NCI-H526 (cell line): ENCODE data around the gene SLC38A2.

ENCODE experiments used
- DNase-seq, 2 experiments: peaks; one replicate each; lab custom pipeline; 2025; lab: John Stamatoyannopoulos, UW

Gene SLC38A2

DNA sequence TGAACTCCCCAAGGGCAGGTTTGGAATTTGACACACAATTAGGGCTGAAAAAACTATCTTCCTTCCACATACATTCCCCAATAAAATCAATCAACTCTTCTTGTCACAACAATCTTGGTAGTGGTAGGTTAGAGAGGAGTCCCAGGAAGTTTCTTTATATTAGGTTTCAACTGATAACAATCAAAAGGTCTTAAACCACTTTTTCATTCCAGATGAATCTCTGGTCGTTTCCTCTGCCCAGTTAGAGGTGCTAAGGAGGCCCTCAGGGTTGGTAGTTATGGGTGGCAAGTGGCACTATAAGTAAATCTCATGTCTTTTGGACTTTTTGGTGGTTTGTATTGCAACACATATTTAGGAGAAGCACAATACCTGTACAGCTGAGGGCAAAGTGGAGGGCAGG is 1.7 kb upstream of the SLC38A2 start:
- no peak for DNase-seq

DNA sequence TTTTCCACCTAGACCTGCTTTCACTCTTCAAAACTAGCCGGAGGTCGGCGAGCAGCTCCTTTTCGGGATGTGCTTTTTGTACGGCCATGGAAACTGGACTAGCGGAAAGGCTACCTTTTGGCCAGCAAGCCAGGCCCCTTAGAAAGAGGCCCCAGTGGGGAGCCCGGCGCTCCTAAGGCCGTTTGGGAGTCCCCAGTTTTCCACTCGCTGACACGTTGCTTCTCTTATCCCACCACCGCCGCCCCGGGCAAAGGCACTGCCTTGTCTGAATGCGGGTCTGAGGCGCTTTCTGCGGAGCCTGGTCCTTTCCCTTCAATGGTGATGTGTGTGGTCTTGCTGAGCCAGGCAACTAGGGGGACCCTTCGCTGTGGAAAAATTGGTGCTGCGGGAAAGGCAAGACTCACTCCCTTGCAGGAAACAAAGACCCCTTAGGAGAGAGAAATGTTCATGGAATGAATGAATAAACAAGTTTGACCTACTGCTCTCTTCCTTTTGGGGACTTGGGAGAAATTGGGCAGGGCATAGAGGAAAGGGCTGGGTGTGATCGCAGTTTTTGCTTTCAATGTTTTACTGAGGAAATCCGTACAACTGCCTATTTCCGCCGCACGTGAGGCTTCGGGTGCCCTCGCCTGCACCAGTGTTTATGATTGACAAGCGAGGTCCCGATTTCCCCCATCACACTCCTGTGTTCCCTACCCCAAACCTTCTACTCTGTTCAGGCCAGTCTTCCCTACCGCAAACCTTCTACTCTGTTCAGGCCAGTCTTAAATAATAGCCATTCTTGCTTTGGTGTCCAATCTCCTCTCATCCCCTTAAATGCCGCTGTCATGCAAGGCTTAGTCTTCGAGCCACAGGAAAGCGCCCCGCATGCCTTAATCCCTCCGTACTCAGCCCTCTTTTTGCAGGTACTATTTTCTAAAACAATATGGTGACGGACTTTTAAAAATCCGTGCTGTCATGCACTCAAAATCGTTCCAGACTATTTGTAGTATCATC is 1.0 kb upstream of the SLC38A2 start:
- peak; percentile 10 to 59 for DNase-seq

DNA sequence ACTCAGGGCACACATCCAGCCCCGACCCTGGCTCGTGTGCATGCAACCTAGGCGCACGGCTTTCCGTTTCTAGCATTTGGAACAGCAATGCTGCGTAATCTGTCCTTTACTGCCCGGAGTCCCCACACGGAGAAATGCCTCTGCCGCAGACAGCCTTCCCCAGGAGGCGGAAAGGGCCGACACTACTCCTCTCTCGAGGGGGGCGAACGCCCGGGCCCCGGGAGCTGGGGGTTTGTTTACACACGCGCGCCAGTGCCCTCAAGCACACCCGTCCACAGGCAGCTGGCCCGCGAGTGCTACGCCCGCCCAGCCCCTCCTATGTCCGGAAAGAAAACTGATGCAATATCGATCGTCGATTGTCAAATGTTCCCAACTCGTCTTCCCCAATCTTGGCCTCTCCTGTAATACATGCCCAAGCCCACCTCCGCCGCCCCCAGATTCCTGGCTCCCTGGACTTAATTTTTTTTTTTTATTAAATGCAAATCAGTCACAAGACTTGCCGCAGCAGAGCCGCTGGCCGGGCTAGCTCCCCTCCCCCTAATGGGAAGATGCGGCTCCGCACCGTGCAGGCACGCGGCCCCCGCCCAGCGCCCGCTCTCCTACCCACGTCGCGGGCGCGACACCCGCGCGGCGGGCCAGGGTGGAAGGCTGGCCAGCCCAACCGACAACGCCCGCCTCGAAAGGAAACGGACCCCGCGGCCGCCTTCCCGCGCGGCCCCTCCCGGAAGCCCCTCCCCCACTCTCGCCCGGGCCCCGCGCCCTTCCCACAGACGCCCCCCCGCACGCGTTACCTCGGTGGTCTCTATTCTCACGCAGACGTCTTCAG is 642 bp downstream of the SLC38A2 start:
- peak; percentile 41 to 81 for DNase-seq

DNA sequence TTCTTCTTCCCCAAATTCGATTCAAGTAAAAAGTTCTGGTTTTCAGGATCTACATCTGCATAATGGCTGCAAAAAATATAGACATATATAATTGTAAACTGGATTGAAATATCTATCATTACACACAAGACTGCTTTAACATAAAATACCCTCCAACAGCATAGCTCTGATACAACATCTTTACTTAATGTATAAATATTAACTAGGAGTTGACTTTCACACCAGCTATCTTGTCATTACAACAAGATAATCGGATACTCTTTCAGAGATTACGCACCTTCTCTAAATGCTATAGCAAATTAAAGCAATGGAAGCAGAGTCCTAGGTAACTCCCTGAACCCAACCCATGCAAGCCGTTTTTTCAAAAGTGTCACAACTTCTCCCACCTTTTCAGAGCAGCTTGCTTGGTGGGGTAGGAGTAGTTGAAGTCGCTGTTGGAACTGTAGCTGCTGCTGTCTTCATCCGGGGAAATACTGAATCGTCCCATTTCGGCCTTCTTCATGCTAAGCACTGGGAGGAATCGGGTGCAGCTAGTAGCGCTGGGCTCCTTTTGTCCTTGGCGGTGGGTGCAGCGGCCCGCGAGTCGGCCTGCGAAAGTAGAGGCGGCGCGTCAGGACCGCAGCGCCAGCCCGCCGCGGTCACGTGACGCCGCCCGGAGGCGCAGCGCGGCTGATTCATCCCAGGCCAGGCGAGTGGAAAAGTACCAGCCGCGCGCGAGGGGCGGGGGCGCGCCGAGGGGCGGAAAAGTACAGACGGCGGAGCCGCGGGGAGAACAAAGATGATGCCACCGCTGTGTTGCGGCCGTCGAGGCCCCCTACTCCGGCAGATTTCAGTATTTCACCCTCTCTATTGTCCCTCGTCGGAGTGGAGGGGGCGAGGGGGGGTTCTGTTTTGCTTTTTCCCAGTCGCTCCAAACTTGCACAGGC is 1.5 kb downstream of the SLC38A2 start:
- DNase-seq = peak; percentile 60 to 94

DNA sequence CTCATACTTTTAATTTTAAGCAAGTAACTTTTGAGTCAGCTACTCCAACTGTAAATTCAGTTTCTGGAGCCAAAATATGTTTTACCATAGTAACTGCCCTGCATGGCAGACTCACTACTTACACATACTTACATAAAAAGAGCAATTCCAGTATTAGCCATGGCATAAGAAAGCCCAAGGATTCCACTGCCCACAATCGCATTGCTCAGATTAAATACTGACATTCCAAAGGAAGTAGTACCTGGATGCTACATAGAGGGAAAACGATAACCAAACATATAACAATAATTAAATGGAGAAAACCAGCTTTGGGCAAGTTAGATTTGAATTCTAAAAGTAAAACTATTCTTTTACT is 2.2 kb downstream of the SLC38A2 start:
- no peak for DNase-seq

DNA sequence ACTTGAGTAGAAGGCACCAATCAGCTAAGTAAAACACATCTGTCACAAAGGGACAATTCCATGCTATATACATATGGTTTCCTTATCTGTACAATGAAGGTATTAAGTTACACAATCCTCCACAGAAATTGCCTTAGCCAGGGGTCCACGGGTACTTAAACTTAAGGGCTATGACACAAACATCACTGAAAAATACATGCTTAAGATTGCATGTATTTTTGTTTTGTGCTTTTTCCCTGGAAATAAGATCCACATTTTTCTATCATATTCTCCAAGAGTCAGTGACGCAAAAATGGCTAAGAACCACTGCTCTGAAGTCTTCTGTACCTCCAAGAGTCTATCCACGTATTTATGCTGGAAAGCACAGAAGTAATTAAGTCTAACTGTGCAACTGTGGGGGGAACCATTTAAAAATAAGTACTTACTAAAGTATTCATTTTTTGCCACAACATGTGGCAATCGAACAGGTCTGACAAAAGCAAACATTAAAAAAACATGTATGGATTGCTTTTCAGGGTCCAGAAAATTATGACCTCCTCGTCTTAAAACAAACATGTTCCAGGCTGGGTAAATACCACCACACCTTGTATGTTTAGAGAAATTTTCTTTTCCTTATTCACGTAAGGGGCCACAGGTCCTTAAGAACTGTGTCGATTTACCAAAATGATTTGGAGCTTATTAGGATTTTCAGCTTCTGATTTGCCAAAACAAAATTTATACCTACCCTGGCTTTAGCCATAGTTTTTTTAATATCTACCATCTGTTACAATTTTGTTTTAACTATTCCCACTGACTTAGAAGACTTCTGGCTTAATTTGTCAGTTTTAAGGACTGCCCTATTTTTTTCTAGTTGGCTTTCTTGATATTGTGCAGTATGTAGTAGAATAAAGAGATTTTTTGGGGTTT is 2.8 kb downstream of the SLC38A2 start:
- DNase-seq = no peak

DNA sequence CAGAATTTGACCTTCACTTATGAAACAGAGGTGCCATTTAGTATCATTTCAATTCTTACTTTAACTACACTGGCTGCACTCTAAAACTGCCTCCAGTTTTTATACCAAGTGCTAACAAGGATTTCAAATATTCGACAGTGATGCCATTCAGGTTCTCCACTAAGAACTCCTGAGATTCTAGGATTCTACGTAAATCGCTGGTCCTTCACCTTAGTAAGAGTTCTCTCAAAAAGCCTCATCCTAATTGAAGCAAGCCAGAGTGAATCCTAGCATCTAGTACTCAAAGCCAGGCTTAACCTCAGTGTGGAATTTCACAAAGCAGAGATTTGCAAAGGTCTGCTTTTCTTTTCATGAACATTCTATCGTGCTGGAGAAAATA is 3.5 kb downstream of the SLC38A2 start:
- DNase-seq = no peak

DNA sequence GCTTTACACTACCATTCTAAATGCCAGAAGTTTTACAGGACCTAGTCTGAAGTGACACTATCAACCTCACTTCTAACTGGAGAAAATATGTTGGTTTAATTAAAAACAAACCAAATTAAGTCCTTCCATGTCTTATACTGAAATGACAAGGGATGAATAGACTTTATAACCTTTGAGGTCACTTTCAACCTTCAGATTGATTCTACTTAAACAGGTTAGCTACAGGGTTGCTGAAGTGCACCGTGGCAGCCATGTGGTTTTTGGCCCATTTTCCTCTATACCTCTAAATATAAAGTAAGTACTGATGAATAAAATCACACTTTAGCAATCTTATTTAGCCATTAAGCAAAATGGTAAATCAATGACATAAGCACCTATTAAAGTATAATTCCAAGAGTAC is 3.9 kb downstream of the SLC38A2 start:
- DNase-seq = no peak

DNA sequence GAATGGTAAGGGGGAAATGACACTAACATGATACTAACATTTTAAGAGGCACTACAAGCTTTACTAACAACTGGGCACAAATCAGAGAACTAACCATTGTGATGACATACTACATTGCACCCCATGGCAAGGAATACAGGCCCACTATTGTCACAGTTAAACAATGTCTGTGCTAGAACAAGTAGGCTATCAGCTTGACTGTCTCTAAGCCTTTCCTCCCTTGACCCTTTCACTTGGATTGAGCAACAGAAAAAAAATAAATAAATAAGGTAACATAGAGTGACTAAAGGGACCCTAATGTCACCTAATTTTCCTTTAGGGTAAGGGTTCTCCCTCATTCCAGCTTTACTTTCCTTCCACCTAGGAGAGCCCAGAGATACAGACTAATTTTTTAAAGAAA is 4.4 kb downstream of the SLC38A2 start:
- DNase-seq = no peak

DNA sequence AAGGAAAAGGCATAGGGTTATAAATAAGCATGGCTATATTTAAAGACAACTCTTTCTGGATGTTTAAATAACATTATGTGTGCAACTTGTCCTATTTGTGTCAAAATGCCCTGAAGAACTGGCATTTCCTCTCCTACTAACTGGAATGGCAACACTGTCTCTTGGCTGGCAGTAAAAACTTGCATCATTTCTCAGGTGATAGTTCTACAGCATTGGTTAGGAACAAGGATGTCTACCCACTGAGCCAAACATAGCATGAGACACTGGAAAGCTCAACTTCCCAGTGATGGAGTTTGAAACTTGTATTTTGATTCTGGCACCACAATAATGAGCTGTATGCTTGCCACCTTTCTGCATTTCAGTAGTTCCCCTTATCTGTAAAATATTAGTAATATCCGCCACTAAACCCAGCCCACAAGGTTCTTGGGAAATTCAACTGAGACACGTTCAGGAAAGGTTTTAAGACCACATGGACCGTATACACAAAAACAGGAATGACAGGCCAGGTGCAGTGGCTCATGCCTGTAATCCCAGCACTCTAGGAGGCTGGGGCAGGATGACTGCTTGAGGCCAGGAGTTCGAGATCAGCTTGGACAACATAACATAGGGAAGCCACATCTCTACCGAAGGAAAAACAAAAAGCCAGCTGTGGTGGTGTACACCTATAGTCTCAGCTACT is 5.1 kb downstream of the SLC38A2 start:
- DNase-seq = no peak

DNA sequence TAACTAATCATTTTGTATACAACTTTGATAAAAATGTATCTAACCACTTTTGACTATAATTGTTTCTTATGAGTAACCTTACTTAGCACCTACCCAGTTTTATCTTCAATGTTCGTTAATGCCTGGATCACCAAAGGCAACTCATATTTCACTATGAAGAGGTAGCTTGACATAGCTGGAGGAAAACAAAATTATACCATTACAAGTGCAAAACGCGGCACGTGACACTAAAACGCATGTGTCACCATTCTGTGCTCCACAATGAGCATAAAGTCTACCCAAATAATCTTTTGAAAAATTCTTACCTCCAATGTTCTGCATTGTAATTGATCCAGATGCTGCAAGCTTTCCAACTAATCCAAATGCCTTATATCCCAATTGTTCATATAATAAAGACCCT is 5.8 kb downstream of the SLC38A2 start:
- DNase-seq = no peak

DNA sequence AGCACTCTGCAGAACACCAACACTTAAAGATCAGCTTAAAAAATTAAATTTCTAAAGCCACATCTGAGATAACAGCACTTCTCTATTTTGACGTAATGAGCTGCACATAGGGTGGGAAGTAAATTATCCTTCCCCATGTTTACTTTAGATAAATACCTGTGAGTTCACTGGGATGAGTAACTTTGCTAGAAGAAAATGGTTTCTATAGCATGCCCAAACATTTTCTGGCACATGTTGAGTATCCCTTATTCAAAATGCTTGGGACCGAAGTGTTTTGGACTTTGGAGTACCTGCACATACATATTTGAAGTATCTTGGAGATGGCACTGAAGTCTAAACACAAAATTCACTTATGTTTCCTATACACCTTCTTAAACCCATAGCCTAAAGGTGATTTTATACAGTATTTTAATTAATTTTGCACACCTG is 6.6 kb downstream of the SLC38A2 start:
- no peak for DNase-seq

DNA sequence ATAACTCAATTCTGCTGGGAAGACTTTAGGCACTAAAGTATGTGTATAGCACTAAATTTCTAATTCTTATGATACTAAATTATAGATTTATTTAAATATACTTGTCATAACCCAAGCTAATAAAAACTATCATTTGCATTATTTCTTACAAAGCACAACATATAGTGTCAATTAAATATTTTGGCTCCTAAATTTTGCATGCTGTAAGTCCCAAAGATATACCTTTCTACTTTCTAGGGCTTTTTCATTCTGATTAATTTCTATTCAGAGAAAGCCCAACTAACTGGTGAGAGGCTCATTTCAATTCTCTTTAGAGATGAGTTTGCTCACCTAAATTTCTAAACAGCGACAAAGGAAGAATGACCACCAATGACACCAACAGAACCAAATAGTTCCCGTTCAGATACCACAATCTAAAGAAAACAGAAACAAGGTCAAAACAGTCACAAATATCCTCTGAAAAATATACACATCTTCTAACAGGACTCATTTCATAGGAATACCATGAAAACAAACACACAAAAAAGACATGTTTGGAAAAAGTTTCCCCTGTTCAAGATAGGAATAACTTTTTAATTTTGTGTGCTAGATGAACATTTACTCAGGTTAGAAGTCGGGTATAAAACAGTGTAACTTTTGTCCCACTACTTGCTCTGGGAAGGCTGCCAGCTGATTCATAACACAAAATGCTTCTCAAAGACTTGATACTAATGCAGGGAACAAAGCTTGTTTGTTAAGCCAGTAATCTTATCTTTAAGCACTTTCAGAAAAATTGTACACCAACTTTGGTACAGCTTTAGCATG is 7.6 kb downstream of the SLC38A2 start:
- DNase-seq = no peak

DNA sequence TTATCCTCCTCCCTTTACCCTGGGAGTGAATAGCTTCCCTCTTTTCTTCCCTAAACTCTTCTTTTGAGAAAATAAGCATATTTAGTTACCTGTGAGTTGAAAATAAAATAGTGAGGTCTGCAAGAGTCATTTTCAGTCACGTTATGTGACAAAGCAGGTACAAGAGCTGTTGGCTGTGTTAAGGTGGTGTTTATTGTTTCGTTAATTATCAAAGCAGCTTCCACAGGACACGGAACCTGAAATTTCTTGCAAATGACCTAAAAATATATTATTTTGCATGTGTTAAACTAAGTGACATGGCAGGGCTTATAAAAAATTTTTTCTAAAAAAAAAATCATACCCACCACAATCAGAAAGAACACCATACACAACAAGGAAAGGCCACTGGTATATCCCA is 8.3 kb downstream of the SLC38A2 start:
- no peak for DNase-seq

DNA sequence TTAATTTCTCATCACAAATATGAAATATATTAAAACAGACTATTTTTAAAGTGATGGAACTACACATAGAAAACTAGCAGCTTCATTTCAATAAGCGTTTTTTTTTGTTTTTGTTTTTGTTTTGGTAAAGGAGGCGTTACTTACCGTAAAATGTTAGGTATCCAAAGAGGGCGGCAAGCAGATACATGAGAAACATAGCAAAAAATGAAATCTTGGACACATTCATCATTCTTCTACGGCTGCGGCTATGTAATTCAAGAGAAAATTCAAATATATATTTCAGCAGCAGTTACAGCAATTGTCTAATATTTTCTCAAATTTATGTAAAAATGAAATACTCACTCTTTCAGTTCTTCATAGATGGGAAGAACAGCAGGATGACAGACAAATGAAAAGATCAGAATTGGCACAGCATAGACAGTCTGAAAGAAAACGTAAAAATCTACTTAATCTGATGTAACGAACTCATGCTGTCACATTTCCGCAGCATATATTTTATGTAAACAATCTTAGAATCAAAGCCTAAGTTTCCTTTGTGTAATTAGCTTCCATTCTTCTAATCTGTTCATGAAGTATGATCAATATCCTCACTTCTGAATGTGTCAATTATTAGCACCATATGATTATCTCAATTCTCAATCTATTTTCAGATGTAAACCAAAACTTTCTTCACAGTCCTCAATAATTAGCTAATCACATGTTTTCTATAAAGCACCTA is 8.8 kb downstream of the SLC38A2 start:
- DNase-seq = no peak

DNA sequence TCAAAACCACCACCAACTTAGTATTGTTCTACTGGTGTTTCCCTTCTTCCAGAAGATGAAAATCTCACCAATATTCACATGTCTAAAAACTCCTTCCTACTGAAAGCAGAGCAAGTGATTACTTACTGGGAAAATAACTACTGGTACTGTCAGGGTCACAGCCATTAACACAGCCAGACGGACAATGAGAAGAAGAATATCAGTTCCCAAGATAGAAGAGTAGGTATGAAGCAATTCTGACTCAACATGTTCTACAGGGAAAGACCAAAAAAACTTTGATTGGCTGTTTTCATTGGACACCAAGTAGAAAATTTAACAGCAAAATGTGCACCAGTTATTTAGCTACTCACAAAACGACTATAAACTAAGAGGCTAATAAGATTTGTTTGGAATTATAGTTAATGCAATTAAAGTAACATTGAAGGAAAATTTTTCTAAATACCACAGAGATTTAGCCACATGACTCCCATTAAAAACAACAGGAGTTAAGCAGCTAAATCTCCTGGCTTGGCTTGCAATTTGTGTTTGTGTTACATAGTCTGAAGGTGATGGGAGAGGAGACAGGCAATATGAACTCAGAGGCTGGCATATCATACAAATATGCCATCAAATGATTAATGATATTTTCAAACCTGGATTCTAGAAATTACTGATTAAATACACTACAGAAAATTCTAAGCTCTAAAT is 9.5 kb downstream of the SLC38A2 start:
- no peak for DNase-seq

DNA sequence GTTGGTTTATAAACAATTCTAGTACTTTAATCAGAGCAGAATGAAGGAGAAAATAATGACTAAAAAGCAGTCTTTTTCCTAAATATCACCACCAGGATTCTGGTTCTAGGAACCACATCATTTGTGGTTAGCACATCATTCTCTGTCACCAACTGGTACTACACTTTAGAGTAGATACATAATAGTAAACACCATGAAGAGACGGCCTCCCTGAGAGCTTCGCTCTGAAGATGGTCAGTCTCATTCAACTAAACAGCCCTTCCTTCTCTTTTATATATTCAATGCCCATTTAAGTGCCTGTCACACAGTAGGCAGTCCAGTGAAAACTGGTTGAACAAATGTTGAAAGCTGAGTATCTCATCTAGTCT is 10.9 kb downstream of the SLC38A2 start:
- no peak for DNase-seq
